ENCODE data around the gene F8A2.

DNA sequence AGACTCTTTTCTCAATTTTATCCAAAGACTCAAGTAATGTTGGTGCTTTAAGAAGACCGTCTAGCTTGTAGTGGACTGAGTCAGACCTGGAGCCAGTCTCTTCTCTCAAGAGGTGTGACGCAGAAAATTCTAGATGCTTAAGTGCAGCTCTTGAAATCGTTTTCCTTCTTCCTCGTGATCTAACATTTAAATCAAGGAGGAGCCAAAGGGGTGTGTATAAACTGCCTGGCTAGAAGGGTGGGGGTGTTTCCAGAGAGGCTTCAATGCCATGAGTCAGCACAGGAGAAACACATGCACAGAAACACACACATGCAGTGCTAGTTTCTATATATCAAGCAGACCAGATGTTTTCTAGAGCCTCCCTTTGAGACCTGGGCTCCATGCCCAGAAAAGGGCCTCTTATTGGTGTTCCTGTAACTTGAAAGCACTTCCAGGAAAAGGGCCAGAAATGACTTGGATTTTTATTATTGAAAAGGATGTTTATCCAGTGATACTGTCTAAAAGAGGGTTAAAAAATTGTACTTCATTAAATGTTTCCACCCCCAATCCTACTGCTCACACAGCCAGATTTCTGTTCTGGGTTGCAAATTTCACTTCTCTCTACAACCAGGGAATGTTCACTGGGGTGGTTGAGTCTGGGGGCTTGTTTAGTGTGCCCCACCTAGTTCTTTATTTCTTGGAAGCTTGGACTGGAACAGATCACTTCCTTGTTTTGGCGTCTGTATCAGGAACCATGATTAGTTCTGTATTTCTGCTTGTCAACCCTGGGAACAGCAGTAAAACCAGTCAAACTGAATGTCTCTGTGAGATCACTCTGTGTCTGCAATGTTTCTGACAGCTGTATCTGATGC is 47.2 kb upstream of the F8A2 start, which contains the start of gene CLIC2:
- TF ChIP-seq, protein P1, sequence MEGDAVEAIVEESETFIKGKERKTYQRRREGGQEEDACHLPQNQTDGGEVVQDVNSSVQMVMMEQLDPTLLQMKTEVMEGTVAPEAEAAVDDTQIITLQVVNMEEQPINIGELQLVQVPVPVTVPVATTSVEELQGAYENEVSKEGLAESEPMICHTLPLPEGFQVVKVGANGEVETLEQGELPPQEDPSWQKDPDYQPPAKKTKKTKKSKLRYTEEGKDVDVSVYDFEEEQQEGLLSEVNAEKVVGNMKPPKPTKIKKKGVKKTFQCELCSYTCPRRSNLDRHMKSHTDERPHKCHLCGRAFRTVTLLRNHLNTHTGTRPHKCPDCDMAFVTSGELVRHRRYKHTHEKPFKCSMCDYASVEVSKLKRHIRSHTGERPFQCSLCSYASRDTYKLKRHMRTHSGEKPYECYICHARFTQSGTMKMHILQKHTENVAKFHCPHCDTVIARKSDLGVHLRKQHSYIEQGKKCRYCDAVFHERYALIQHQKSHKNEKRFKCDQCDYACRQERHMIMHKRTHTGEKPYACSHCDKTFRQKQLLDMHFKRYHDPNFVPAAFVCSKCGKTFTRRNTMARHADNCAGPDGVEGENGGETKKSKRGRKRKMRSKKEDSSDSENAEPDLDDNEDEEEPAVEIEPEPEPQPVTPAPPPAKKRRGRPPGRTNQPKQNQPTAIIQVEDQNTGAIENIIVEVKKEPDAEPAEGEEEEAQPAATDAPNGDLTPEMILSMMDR (IDR thresholded peaks at IDR 0.05 in 4 of 5, conservative IDR thresholded peaks at IDR 0.05 in 1 of 5), result no peak
- TF ChIP-seq POLR2A (IDR thresholded peaks at IDR 0.05), result peak; percentile 15 to 47
